Measurements from ENCODE around the gene NUPR2. TPM values are rescaled to one million over a fixed set of nuclear protein-coding genes. Genes with fewer than 3 reads are reported as not detected.

The NUPR2 gene
- total RNA-seq, 2 donors from 2014 or later = 0.60 TPM; not detected in 1

Other genes with a start within 250 kb of the NUPR2 start
- gene ZNF713, start 229.0 kb downstream of the NUPR2 start, total RNA-seq = 1 to 10 TPM; 2.9 to 4.3 TPM
- gene MRPS17, start 164.5 kb downstream of the NUPR2 start, total RNA-seq = 10 to 100 TPM; 18.8 to 25.1 TPM
- gene NIPSNAP2, start 151.8 kb downstream of the NUPR2 start, total RNA-seq = 10 to 100 TPM; 51.2 to 56.6 TPM
- 10 to 100 TPM in 1 of 2 donors, 1 to 10 TPM in 1; 7.7 to 21.1 TPM for gene PSPH, start 65.0 kb downstream of the NUPR2 start, total RNA-seq
- gene CCT6A, start 64.7 kb downstream of the NUPR2 start, total RNA-seq = 100 to 1,000 TPM; 173 to 236 TPM
- 100 to 1,000 TPM; 106 to 107 TPM for gene SUMF2, start 52.1 kb downstream of the NUPR2 start, total RNA-seq
- 1 to 10 TPM; 4.1 to 9.4 TPM for gene PHKG1, start 23.5 kb downstream of the NUPR2 start, total RNA-seq
- gene CHCHD2, start 9.9 kb downstream of the NUPR2 start, total RNA-seq = 100 to 1,000 TPM; 658 to 742 TPM